Panc1 (cell line): ENCODE data around the gene PLXNB1.

Source experiments
- POLR2AphosphoS5 ChIP-seq: IDR thresholded peaks from 2 replicates; pipeline ENCODE4 v1.6.1; 2012; ENCODE audit warnings: mild to moderate bottlenecking, low read depth, low read length, moderate library complexity
- SIN3A ChIP-seq: IDR thresholded peaks from 2 replicates; pipeline ENCODE4 v1.6.1; 2012; ENCODE audit warnings: low read depth, mild to moderate bottlenecking, low read length, moderate library complexity, borderline replicate concordance; ENCODE audit not compliant: insufficient read depth
- TF ChIP-seq, protein P1 (sequence below): fragments of 450-650 bp; IDR thresholded peaks from 2 replicates; pipeline ENCODE4 v1.5.1; 2017; ENCODE audit warnings: mild to moderate bottlenecking
- TF ChIP-seq, protein P2 (sequence below), 2 experiments: IDR thresholded peaks; 2 replicates each; pipeline ENCODE4 v1.6.1; 2011 to 2012; ENCODE audit warnings: low read depth in 2 of 2, control low read depth in 1 of 2, low read length in 1 of 2, mild to moderate bottlenecking in 1 of 2, moderate library complexity in 1 of 2; ENCODE audit not compliant: insufficient read depth in 1 of 2

DNA sequence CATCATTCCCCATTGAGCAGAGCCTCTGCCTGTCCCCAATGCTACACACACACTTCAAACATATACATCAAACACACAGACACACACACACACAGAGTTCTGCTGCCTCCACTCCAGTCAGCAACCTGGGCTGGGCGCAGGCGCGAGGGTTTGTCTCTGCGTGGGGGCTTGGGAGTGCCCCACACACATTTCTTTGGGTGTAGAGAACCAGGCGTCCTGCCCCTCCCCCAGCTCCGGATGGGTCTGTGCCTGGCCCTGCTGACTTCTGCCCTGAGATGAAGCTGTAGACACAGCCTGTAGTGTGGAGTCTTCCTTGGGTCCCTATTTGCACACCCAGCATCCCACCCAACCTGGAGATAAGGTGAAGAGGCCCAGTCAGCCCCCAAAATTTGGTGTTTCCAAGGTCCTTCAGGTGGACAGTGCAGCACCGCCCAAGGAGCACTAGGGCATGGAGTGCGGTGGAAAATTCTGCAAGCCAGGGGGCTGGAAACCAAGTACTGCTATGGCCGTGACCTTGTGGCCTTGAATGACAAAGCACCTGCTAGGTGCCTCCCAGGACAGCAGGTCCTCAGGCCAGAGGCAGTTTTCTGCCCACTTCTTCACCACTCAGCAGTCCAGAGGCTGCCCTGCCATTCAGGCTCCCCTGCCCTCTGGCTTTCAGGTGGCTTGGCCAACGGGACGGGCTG lies 31.0 kb downstream of the PLXNB1 start:
- TF ChIP-seq, protein P1, sequence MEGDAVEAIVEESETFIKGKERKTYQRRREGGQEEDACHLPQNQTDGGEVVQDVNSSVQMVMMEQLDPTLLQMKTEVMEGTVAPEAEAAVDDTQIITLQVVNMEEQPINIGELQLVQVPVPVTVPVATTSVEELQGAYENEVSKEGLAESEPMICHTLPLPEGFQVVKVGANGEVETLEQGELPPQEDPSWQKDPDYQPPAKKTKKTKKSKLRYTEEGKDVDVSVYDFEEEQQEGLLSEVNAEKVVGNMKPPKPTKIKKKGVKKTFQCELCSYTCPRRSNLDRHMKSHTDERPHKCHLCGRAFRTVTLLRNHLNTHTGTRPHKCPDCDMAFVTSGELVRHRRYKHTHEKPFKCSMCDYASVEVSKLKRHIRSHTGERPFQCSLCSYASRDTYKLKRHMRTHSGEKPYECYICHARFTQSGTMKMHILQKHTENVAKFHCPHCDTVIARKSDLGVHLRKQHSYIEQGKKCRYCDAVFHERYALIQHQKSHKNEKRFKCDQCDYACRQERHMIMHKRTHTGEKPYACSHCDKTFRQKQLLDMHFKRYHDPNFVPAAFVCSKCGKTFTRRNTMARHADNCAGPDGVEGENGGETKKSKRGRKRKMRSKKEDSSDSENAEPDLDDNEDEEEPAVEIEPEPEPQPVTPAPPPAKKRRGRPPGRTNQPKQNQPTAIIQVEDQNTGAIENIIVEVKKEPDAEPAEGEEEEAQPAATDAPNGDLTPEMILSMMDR = no peak
- no peak for TF ChIP-seq POLR2AphosphoS5
- TF ChIP-seq, protein P2, sequence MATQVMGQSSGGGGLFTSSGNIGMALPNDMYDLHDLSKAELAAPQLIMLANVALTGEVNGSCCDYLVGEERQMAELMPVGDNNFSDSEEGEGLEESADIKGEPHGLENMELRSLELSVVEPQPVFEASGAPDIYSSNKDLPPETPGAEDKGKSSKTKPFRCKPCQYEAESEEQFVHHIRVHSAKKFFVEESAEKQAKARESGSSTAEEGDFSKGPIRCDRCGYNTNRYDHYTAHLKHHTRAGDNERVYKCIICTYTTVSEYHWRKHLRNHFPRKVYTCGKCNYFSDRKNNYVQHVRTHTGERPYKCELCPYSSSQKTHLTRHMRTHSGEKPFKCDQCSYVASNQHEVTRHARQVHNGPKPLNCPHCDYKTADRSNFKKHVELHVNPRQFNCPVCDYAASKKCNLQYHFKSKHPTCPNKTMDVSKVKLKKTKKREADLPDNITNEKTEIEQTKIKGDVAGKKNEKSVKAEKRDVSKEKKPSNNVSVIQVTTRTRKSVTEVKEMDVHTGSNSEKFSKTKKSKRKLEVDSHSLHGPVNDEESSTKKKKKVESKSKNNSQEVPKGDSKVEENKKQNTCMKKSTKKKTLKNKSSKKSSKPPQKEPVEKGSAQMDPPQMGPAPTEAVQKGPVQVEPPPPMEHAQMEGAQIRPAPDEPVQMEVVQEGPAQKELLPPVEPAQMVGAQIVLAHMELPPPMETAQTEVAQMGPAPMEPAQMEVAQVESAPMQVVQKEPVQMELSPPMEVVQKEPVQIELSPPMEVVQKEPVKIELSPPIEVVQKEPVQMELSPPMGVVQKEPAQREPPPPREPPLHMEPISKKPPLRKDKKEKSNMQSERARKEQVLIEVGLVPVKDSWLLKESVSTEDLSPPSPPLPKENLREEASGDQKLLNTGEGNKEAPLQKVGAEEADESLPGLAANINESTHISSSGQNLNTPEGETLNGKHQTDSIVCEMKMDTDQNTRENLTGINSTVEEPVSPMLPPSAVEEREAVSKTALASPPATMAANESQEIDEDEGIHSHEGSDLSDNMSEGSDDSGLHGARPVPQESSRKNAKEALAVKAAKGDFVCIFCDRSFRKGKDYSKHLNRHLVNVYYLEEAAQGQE (IDR thresholded peaks at IDR 0.05; ENCODE audit: insufficient read depth in 1 of 2, low read depth in 2 of 2, low read length in 1 of 2) = no peak
- no peak for TF ChIP-seq SIN3A
